DOHH2 (cell line): ENCODE results near the gene C16orf89.

ENCODE experiments used
- H3F3A ChIP-seq: fragments of 200-600 bp; sonication (generic), shearing (Covaris generic); 2 replicates; pipeline ENCODE4 v1.6.0; 2016; ENCODE audit warnings: antibody characterized with exemption, mild to moderate bottlenecking; ENCODE audit not compliant: control insufficient read depth, insufficient read depth
- H3K27ac ChIP-seq: fragments of 200-600 bp; sonication (generic); 2 replicates; pipeline ENCODE4 v1.5.1; 2014; ENCODE audit warnings: low read depth, mild to moderate bottlenecking, low read length, moderate library complexity
- H3K27me3 ChIP-seq: fragments of 200-600 bp; sonication (generic); 2 replicates; pipeline ENCODE4 v1.6.1; 2014; ENCODE audit warnings: mild to moderate bottlenecking, low read length, mixed read lengths; ENCODE audit not compliant: control insufficient read depth
- H3K36me3 ChIP-seq: fragments of 200-600 bp; sonication (generic); 2 replicates; pipeline ENCODE4 v1.6.1; 2014; ENCODE audit warnings: mild to moderate bottlenecking, low read length, moderate library complexity, mixed read lengths; ENCODE audit not compliant: control insufficient read depth
- H3K4me1 ChIP-seq: fragments of 200-600 bp; sonication (generic); 2 replicates; pipeline ENCODE4 v1.6.1; 2014; ENCODE audit warnings: mild to moderate bottlenecking, low read length, mixed read lengths; ENCODE audit not compliant: control insufficient read depth
- H3K4me2 ChIP-seq: fragments of 200-600 bp; sonication (generic); 2 replicates; pipeline ENCODE4 v1.6.0; 2014; ENCODE audit warnings: mild to moderate bottlenecking, low read length, moderate library complexity
- H3K4me3 ChIP-seq: fragments of 200-600 bp; sonication (generic); 2 replicates; pipeline ENCODE4 v1.5.1; 2014; ENCODE audit warnings: mild to moderate bottlenecking, low read length, mixed read lengths
- H3K79me2 ChIP-seq: fragments of 200-600 bp; sonication (generic); 2 replicates; pipeline ENCODE4 v1.6.1; 2014; ENCODE audit warnings: mild to moderate bottlenecking, low read length, mixed read lengths; ENCODE audit not compliant: control insufficient read depth
- H3K9me2 ChIP-seq: fragments of 200-600 bp; sonication (generic); replicated peaks from 2 replicates; pipeline ENCODE4 v1.6.1; 2014; ENCODE audit warnings: mild to moderate bottlenecking, low read length, mixed read lengths; ENCODE audit not compliant: control insufficient read depth
- H3K9me3 ChIP-seq: fragments of 200-600 bp; sonication (generic); 2 replicates; pipeline ENCODE4 v1.6.1; 2014; ENCODE audit warnings: antibody characterized with exemption, low read length, mixed read lengths; ENCODE audit not compliant: control insufficient read depth, insufficient read depth
- H4K20me1 ChIP-seq: fragments of 200-600 bp; sonication (generic); 2 replicates; pipeline ENCODE4 v1.6.0; 2014; ENCODE audit warnings: low read depth, mild to moderate bottlenecking, antibody characterized with exemption, low read length, moderate library complexity; ENCODE audit not compliant: control insufficient read depth, insufficient read depth
- EZH2phosphoT487 ChIP-seq: fragments of 200-600 bp; sonication (generic); IDR thresholded peaks from 2 replicates; pipeline ENCODE4 v1.6.1; 2017; ENCODE audit warnings: borderline replicate concordance, mild to moderate bottlenecking, antibody characterized with exemption, low read length, moderate library complexity, mixed read lengths
- TF ChIP-seq, protein P1 (sequence below): fragments of 200-600 bp; sonication (generic); IDR thresholded peaks from one replicate; pipeline ENCODE4 v1.5.1; 2014; ENCODE audit warnings: antibody characterized with exemption, mild to moderate bottlenecking, low read depth, low read length; ENCODE audit not compliant: poor library complexity, severe bottlenecking

C16orf89 gene

DNA sequence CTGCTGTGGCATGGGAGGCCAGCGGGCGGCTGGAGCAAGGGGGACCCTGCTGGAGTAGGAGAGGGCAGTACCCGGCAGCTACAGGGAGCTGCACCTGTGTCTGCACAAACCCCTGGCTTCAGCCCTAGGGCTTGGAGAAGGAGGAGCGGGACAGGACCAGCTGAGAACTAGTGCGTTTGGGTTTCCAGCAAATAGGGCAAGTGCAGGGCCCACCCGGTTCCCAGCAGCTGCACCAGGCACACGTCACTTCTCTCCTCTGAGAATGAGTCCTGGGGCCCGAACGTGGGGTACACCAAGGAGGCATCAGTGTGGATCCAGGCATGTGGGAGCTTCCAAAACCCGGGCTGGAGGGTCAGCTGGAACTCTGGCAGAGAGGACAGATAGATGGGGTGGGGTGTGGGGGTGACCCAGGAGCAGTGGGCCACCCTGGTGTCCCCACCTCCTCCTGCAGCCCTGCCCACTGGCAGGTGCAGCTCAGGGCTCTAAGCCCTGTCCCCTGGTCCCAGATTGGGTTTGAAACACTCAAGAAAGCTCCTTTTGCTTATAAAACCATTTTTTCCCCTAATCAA, 5.6 kb downstream of the C16orf89 start:
- H3K9me2 ChIP-seq, result no peaks in the 10 kb centered on the region
- H3K27ac ChIP-seq, result no peak overlapping the region
- H3K4me3 ChIP-seq, result no peak overlapping the region
- H3F3A ChIP-seq, result no peaks in the 10 kb centered on the region
- no peaks in the 10 kb centered on the region for H3K79me2 ChIP-seq
- H3K4me1 ChIP-seq, result no peaks in the 10 kb centered on the region
- no peak overlapping the region for H3K4me2 ChIP-seq
- H3K27me3 ChIP-seq, result peaks cover 5% of the 10 kb centered on the region; the same call in 1 of the 2 replicates
- TF ChIP-seq EZH2phosphoT487, result no peak
- TF ChIP-seq, protein P1, sequence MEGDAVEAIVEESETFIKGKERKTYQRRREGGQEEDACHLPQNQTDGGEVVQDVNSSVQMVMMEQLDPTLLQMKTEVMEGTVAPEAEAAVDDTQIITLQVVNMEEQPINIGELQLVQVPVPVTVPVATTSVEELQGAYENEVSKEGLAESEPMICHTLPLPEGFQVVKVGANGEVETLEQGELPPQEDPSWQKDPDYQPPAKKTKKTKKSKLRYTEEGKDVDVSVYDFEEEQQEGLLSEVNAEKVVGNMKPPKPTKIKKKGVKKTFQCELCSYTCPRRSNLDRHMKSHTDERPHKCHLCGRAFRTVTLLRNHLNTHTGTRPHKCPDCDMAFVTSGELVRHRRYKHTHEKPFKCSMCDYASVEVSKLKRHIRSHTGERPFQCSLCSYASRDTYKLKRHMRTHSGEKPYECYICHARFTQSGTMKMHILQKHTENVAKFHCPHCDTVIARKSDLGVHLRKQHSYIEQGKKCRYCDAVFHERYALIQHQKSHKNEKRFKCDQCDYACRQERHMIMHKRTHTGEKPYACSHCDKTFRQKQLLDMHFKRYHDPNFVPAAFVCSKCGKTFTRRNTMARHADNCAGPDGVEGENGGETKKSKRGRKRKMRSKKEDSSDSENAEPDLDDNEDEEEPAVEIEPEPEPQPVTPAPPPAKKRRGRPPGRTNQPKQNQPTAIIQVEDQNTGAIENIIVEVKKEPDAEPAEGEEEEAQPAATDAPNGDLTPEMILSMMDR, result no peak
- H3K9me3 ChIP-seq, result no peaks in the 10 kb centered on the region
- no peaks in the 10 kb centered on the region for H3K36me3 ChIP-seq
- no peaks in the 10 kb centered on the region for H4K20me1 ChIP-seq

DNA sequence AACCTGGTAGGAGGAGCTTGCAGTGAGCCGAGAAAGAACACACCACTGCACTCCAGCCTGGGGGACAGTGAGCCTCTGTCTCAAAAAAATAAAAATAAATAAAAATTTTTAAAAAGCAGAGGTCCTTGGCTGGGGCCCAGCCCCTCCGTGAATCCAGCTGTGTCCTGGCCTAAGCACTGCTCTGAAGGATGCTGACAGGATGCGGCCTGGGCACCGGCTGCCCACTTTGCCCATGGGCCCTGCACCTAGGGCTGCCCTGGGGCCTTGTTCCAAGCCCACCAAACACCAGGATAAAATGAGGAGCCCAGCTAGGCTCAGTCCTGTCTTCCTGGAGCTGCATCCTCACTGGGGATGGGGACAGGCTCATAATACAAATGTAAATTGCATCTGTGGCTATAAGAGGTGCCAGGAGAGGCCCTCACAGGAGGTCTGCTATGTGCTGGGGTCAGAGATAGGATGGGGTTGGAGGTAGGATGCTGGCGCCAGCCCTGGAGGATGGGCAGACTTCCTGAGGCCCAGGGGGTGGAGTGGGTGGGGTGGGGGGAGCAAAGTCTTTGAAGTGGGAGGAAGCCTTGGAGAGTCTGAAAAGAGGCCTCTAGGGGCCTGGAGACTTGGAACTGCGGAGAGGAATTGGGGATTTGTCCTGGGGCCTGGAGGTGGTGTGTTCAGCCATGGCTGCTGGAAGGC, 6.2 kb downstream of the C16orf89 start:
- no peak overlapping the region for H3K4me2 ChIP-seq
- no peaks in the 10 kb centered on the region for H3K36me3 ChIP-seq
- no peaks in the 10 kb centered on the region for H3K79me2 ChIP-seq
- no peaks in the 10 kb centered on the region for H3K9me2 ChIP-seq
- H4K20me1 ChIP-seq, result no peaks in the 10 kb centered on the region
- H3K9me3 ChIP-seq, result no peaks in the 10 kb centered on the region
- no peaks in the 10 kb centered on the region for H3K4me1 ChIP-seq
- no peaks in the 10 kb centered on the region for H3F3A ChIP-seq
- no peak overlapping the region for H3K27ac ChIP-seq
- TF ChIP-seq EZH2phosphoT487, result no peak
- TF ChIP-seq, protein P1, result no peak
- H3K4me3 ChIP-seq, result no peak overlapping the region
- H3K27me3 ChIP-seq, result peaks cover 5% of the 10 kb centered on the region; the same call in 1 of the 2 replicates

DNA sequence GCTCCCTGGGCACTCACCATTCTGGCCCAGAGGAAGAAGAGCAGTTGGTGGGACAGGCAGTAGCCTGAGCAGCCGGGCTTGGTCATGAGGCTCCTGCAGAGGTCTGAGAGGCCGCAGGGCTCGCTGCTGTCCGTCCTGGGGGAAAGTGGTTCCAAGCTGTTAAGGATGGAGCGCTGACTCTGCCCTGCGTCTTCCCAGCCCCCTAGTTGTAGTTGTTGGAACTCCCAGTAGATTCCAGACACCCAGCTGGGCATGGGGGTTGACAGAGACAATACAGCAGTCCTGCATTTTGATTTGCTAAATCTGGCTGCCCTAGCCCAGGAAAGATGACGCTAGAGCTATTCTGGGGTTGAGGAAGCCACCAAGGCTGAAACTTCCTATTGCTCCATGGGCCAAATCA, 7.3 kb downstream of the C16orf89 start:
- Histone ChIP-seq H3K9me3 (no peaks in the 10 kb centered on the region), H3K9me2 (no peaks in the 10 kb centered on the region), H3K4me1 (no peaks in the 10 kb centered on the region), H3K36me3 (no peaks in the 10 kb centered on the region), H3K79me2 (no peaks in the 10 kb centered on the region), H3F3A (no peaks in the 10 kb centered on the region), H3K4me2 (no peak overlapping the region), H4K20me1 (no peaks in the 10 kb centered on the region), H3K27me3 (peaks cover 5% of the 10 kb centered on the region; the same call in 1 of the 2 replicates), H3K27ac (no peak overlapping the region), H3K4me3 (no peak overlapping the region)
- TF ChIP-seq EZH2phosphoT487, result no peak
- TF ChIP-seq, protein P1, result no peak
